NT2/D1 (cell line): ENCODE data around the gene MBD3L3.
A peak's percentile ranks its signal among the peaks of the same experiment; 100 is the strongest.
"Not testable (repeated sequence)": the region's sequence is repeated elsewhere in the genome, so short reads cannot be mapped to it uniquely, and the experiment has no call there.

ENCODE experiments used
- DNase-seq: peaks from one replicate; pipeline ENCODE4 v3.0.0-alpha.2; 2011; ENCODE audit warnings: low read depth, low spot score
- H3K27me3 ChIP-seq: 2 replicates; pipeline ENCODE4 v1.6.0; 2011; ENCODE audit warnings: mild to moderate bottlenecking; ENCODE audit not compliant: insufficient read length, insufficient read depth
- H3K36me3 ChIP-seq: 2 replicates; pipeline ENCODE4 v1.6.1; 2011; ENCODE audit warnings: mild to moderate bottlenecking, low read length, mixed read lengths; ENCODE audit not compliant: insufficient read depth, insufficient read length
- H3K4me1 ChIP-seq: 2 replicates; pipeline ENCODE4 v1.5.1; 2011; ENCODE audit not compliant: insufficient read depth, insufficient read length
- H3K4me3 ChIP-seq: 2 replicates; pipeline ENCODE4 v1.5.1; 2011; ENCODE audit warnings: low read depth; ENCODE audit not compliant: insufficient read length
- H3K9ac ChIP-seq: 2 replicates; pipeline ENCODE4 v1.6.0; 2011; ENCODE audit warnings: low read depth; ENCODE audit not compliant: insufficient read length
- H3K9me3 ChIP-seq: 2 replicates; pipeline ENCODE4 v1.5.1; 2011; ENCODE audit warnings: mild to moderate bottlenecking, low read length; ENCODE audit not compliant: insufficient read depth
- SUZ12 ChIP-seq: IDR thresholded peaks from 2 replicates; pipeline ENCODE4 v1.6.1; 2011; ENCODE audit not compliant: insufficient read length, insufficient read depth; ENCODE audit errors: extremely low read depth
- YY1 ChIP-seq: IDR thresholded peaks from 2 replicates; pipeline ENCODE4 v1.6.1; 2011; ENCODE audit not compliant: insufficient read length, insufficient read depth
- ZNF274 ChIP-seq: IDR thresholded peaks from 2 replicates; pipeline ENCODE4 v1.6.1; 2011; ENCODE audit warnings: mild to moderate bottlenecking, low read depth, low read length

The MBD3L3 gene

GRCh38 chr19:7058576-7058975 lies at the start of gene MBD3L3:
TSS of gene MBD3L3 (minus strand) at chr19:7058676. CDS start at chr19:7058605, 71 bp downstream.
- H3K4me3 ChIP-seq, H3K36me3 ChIP-seq, H3K9ac ChIP-seq, H3K9me3 ChIP-seq, DNase-seq, H3K4me1 ChIP-seq, H3K27me3 ChIP-seq: not testable (repeated sequence)

- Histone ChIP-seq H3K36me3 (no peaks in the 10 kb centered on the region), H3K4me1 (peaks cover 4% of the 10 kb centered on the region)
- TF ChIP-seq YY1: no peak
- no peak for TF ChIP-seq ZNF274
- no peak for TF ChIP-seq SUZ12
Measured at GRCh38 chr19:7106711-7107657, 48.5 kb upstream of the MBD3L3 start.

DNA sequence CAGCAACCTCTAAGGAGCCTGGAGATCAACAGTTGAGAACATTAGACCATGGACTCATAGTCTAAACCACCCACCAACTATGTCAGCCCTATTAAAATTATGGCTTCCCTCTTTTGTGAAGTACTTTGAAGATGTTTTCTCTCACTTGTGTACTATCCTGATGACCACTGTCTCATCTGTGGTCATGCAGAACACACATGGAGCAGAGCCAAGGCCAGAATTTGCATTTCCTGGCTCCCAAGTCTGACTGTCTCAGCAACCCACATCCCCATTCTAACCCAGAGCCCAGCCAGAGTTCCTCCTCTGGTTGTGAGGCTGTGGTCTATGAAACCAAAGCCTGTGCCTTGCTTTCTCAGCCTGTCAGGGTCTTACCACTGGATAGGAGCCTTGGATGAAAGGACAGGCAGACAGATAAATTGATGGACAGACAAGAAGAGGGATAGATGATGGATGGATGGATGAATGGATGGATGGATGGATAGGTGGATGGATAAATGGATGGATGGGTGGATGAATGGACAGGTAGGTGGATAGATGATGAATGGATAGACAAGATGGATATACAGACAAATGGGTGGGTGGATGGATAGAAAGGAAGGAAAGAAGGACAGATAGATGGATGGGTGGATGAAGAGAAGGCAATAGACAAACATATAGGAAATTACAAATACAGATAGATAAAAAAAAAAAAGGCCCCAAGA lies 46.4 kb upstream of the MBD3L3 start:
- no peak overlapping the region for H3K4me3 ChIP-seq
- no peaks in the 10 kb centered on the region for H3K27me3 ChIP-seq
- no peak for DNase-seq
- peaks cover 7% of the 10 kb centered on the region for H3K4me1 ChIP-seq
- H3K9me3 ChIP-seq: no peaks in the 10 kb centered on the region
- H3K9ac ChIP-seq: no peak overlapping the region
- H3K36me3 ChIP-seq: no peaks in the 10 kb centered on the region
- no peak for TF ChIP-seq ZNF274

More at GRCh38 chr19:7106711-7107657, 48.5 kb upstream of the MBD3L3 start:
- H3K9ac ChIP-seq: no peak overlapping the region
- no peaks in the 10 kb centered on the region for H3K9me3 ChIP-seq
- no peak for DNase-seq
- H3K27me3 ChIP-seq: no peaks in the 10 kb centered on the region
- no peak overlapping the region for H3K4me3 ChIP-seq

GRCh38 chr19:7101498-7102253 lies 43.2 kb upstream of the MBD3L3 start:
- peaks cover 5% of the 10 kb centered on the region for H3K4me1 ChIP-seq
- H3K9me3 ChIP-seq: no peaks in the 10 kb centered on the region
- H3K36me3 ChIP-seq: no peaks in the 10 kb centered on the region
- no peak overlapping the region for H3K4me3 ChIP-seq
- H3K27me3 ChIP-seq: no peaks in the 10 kb centered on the region
- H3K9ac ChIP-seq: peak overlapping the region; percentile 33
- no peak for DNase-seq
- TF ChIP-seq YY1 (no peak), SUZ12 (no peak), ZNF274 (no peak)

DNA sequence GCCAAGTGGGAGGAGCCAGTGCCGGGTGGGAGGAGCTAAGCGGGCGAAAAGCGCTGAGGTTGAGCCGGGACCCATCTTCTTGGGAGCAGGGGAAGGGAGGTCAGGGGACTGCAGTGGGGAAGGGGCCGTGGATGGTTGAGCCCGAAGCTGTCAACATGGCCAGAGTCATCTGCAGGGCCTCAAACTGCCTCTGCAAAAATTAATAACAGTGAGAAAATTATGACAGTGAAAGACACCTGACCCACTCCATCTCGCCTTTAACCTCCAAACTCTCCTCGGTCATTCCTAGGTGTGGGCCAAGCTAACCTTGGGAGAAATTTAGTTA lies 41.1 kb upstream of the MBD3L3 start:
- Histone ChIP-seq H3K9me3 (peaks cover 21% of the 10 kb centered on the region), H3K4me1 (peaks cover 5% of the 10 kb centered on the region), H3K9ac (peak overlapping the region; percentile 93), H3K27me3 (no peaks in the 10 kb centered on the region), H3K4me3 (peak overlapping the region; percentile 54), H3K36me3 (no peaks in the 10 kb centered on the region)
- TF ChIP-seq SUZ12: no peak
- TF ChIP-seq ZNF274: no peak
- no peak for TF ChIP-seq YY1
- no peak for DNase-seq

DNA sequence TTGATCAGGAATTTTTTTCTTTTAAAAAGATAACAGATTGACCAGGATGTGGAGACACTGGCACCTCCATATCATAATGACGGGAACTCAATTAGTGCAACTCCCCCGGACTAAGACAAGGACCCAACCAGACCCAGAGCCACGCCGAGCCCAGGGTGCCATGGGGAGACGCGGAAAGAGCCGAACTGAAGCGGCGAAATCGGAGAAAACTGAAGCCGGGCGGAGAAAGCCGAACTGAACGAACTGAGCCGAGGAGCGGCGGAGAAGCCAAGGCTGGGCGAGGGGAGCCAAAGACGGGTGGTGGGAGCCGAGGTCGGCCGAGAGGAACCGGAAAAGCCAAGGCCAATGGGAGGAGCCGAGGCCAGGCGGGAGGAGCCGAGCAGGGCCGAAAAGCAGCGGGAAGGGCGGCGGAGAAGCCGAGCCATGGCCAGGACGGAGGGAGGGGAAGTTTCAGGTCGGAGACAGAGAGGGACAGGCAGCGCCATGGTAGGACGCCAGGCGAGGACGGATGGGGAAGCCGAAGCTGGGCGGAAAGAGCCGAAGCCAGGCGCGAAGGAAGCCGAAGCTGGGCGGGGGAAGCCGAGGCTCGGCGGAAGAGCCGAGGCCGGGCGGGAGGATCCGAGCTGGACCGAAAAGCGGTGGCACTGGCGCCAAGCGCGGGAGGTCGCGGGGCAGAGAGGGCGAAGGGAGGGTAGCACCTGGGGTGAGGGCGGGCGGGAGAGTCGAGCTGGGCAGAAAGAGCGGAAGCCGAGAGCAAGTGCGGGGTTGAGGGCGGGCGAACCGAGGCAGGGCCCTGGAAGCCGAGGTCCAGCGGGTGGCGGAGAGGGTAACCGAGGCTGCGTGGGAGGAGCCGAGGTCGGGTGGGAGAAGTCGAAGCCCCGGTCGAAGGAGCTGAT lies 40.5 kb upstream of the MBD3L3 start:
- Histone ChIP-seq H3K9me3 (peaks cover 23% of the 10 kb centered on the region), H3K36me3 (no peaks in the 10 kb centered on the region), H3K4me3 (peak overlapping the region; percentile 54), H3K27me3 (no peaks in the 10 kb centered on the region), H3K4me1 (peaks cover 5% of the 10 kb centered on the region), H3K9ac (peak overlapping the region; percentile 93)
- DNase-seq: peak; percentile 92
- no peak for TF ChIP-seq ZNF274
- TF ChIP-seq SUZ12: no peak
- TF ChIP-seq YY1: no peak
